Measurements from ENCODE around the gene RGPD4. TPM values are rescaled to one million over a fixed set of nuclear protein-coding genes. Genes with fewer than 3 reads are reported as not detected.

Gene RGPD4
- total RNA-seq, 4 donors from 2014 or later: not detected

- TF ChIP-seq CTCF (IDR thresholded peaks at IDR 0.05; ENCODE audit: low read depth): no peak
Observed at GRCh38 chr2:107936433-107937359, 110.0 kb downstream of the RGPD4 start.

Small RNAs within 50 kb of the gene (small RNA-seq; reads per million reads assigned to genes)
- gene AC009963.1 (not detected), gene AC009963.2 (not detected)

Other genes with a start within 250 kb of the RGPD4 start
- under 1 TPM in 1 of 4 donors, not detected in 3; under 0.01 TPM for gene SLC5A7, start 159.6 kb downstream of the RGPD4 start, total RNA-seq